HepG2 (cell line): ENCODE measurements around the gene SHMT1. TPM values are rescaled to one million over a fixed set of nuclear protein-coding genes. Genes with fewer than 3 reads are reported as not detected.

Experiments
- ATAC-seq: fragments of 200-7000 bp; cut with Tn5 transposase; 3 replicates; pipeline ENCODE4 v1.9.1; 2020; ENCODE audit warnings: mild to moderate bottlenecking, moderate library complexity
- BruUV-seq: library from RNA; stranded (reverse); fragments of 400-500 nt; replicated peaks from 2 replicates; lab custom pipeline; 2021; lab: Mats Ljungman, UMichigan
- CTCF ChIA-PET: fragments of 300-600 bp; formaldehyde crosslinking; extraction: SDS; loops from one replicate; lab custom pipeline; 2021; ENCODE audit warnings: low total read pairs, inconsistent platforms, low intra/inter-chr PET ratio; lab: Yijun Ruan, JAX
- POLR2A ChIA-PET: fragments of 350-600 bp; sonication (Branson Sonifier 250); formaldehyde crosslinking; loops from one replicate; lab custom pipeline; 2020; ENCODE audit warnings: antibody characterized with exemption, inconsistent platforms; lab: Yijun Ruan, JAX
- DNase-seq: peaks from one replicate; pipeline ENCODE4 v3.0.0-alpha.2; 2015; ENCODE audit warnings: low spot score
- FAIRE-seq: peaks from 3 replicates; lab custom pipeline; 2011; peaks lifted over from hg19 to GRCh38; lab: Jason Lieb, UNC
- H2AFZ ChIP-seq: one replicate; pipeline ENCODE4 v1.6.1; 2011; ENCODE audit warnings: low read length, inconsistent platforms
- H3K27ac ChIP-seq: fragments of 300-600 bp; 3 replicates; pipeline ENCODE4 v1.8.0; 2011; ENCODE audit warnings: mixed run types, mild to moderate bottlenecking, mixed read lengths, low read length, inconsistent platforms; ENCODE audit not compliant: insufficient read depth; ENCODE audit errors: extremely low read length
- H3K27me3 ChIP-seq, 2 experiments: fragments of 200-600 bp in 1 of 2; 2 replicates in 1 of 2; 3 replicates in 1 of 2; pipeline versions ENCODE4 v1.6.0 to v1.8.0; 2011; ENCODE audit warnings: low read length in 2 of 2, mild to moderate bottlenecking in 2 of 2, moderate library complexity in 2 of 2, inconsistent platforms in 1 of 2; ENCODE audit not compliant: insufficient read depth in 2 of 2, control insufficient read depth in 1 of 2
- H3K36me3 ChIP-seq, 2 experiments: fragments of 200-600 bp in 1 of 2; replicated peaks in 1 of 2; 2 replicates in 1 of 2; 3 replicates in 1 of 2; pipeline versions ENCODE4 v1.5.1 to v1.8.0; 2011; ENCODE audit warnings: low read length in 2 of 2, inconsistent platforms in 1 of 2; ENCODE audit not compliant: insufficient read depth in 2 of 2, control insufficient read depth in 1 of 2
- H3K4me1 ChIP-seq: 2 replicates; pipeline ENCODE4 v1.5.1; 2012; ENCODE audit warnings: low read length, inconsistent platforms; ENCODE audit not compliant: insufficient read depth
- H3K4me2 ChIP-seq: 2 replicates; pipeline ENCODE4 v1.6.0; 2011; ENCODE audit warnings: low read depth, low read length, inconsistent platforms
- H3K4me3 ChIP-seq, 3 experiments: fragments of 200-600 bp in 1 of 3; sonication (generic), shearing (Covaris generic) in 1 of 3; replicated peaks in 1 of 3; 2 replicates each; pipeline ENCODE4 v1.5.1; 2011 to 2016; ENCODE audit warnings: low read length in 3 of 3, inconsistent platforms in 2 of 3, low read depth in 2 of 3, mild to moderate bottlenecking in 2 of 3, control low read depth in 1 of 3, mixed read lengths in 1 of 3; ENCODE audit not compliant: insufficient read depth in 1 of 3
- H3K79me2 ChIP-seq: one replicate; pipeline ENCODE4 v1.6.1; 2011; ENCODE audit warnings: low read length, inconsistent platforms; ENCODE audit not compliant: insufficient read depth
- H3K9ac ChIP-seq: 2 replicates; pipeline ENCODE4 v1.6.0; 2011; ENCODE audit warnings: mild to moderate bottlenecking, low read depth, low read length, inconsistent platforms; ENCODE audit not compliant: insufficient read depth
- H3K9me3 ChIP-seq: 2 replicates; pipeline ENCODE4 v1.5.1; 2012; ENCODE audit warnings: mild to moderate bottlenecking, low read length
- H4K20me1 ChIP-seq: 2 replicates; pipeline ENCODE4 v1.6.0; 2011; ENCODE audit warnings: inconsistent platforms, mild to moderate bottlenecking, low read length, moderate library complexity; ENCODE audit not compliant: insufficient read depth
- BRD4 ChIP-seq: sonication (generic); formaldehyde crosslinking; IDR thresholded peaks from 2 replicates; pipeline ENCODE4 v1.4.0; 2020; ENCODE audit warnings: missing genetic modification reagents
- JUND ChIP-seq: sonication (generic); formaldehyde crosslinking; IDR thresholded peaks from 2 replicates; pipeline ENCODE4 v1.8.0; 2022; ENCODE audit warnings: mild to moderate bottlenecking, missing genetic modification reagents
- LCORL ChIP-seq, 2 experiments: fragments of 450-650 bp in 1 of 2; sonication (generic) in 1 of 2; formaldehyde crosslinking in 1 of 2; IDR thresholded peaks; 2 replicates each; pipeline versions ENCODE4 v1.5.0 to v1.6.1; 2017 to 2020; ENCODE audit warnings: antibody characterized with exemption in 1 of 2, missing genetic modification reagents in 1 of 2
- MAF1 ChIP-seq: sonication (generic); formaldehyde crosslinking; IDR thresholded peaks from 2 replicates; pipeline ENCODE4 v1.5.0; 2020; ENCODE audit warnings: missing genetic modification reagents, borderline replicate concordance
- NCOA1 ChIP-seq: sonication (generic); formaldehyde crosslinking; IDR thresholded peaks from 2 replicates; pipeline ENCODE4 v1.9.0; 2021; ENCODE audit warnings: missing genetic modification reagents
- RFX3 ChIP-seq: IDR thresholded peaks from 2 replicates; pipeline ENCODE4 v1.6.1; 2016; ENCODE audit warnings: missing biosample characterization, missing genetic modification reagents
- SUZ12 ChIP-seq: fragments of 150-350 bp; IDR thresholded peaks from 2 replicates; pipeline ENCODE4 v1.6.1; 2014; ENCODE audit warnings: low read depth, low read length
- U2AF1 ChIP-seq: fragments of 200-400 bp; formaldehyde crosslinking; optimal IDR thresholded peaks from 2 replicates; pipeline ENCODE3; 2017; ENCODE audit warnings: mild to moderate bottlenecking, low read depth, low read length
- ZMAT3 ChIP-seq: sonication (generic); formaldehyde crosslinking; conservative IDR thresholded peaks from 2 replicates; pipeline ENCODE4 v1.7.0; 2021; ENCODE audit warnings: missing genetic modification reagents
- ZNF230 ChIP-seq: sonication (generic); formaldehyde crosslinking; IDR thresholded peaks from 2 replicates; pipeline ENCODE4 v1.4.0; 2020; ENCODE audit warnings: mild to moderate bottlenecking, missing genetic modification reagents
- ZNF282 ChIP-seq: fragments of 450-650 bp; IDR thresholded peaks from 2 replicates; pipeline ENCODE4 v1.6.1; 2018; ENCODE audit not compliant: partially characterized antibody
- ZNF562 ChIP-seq: sonication (generic); formaldehyde crosslinking; IDR thresholded peaks from 2 replicates; pipeline ENCODE4 v1.8.0; 2022; ENCODE audit warnings: missing genetic modification reagents, borderline replicate concordance
- ZNF816 ChIP-seq: sonication (generic); formaldehyde crosslinking; IDR thresholded peaks from 2 replicates; pipeline ENCODE4 v1.8.0; 2022; ENCODE audit warnings: missing genetic modification reagents, mild to moderate bottlenecking, borderline replicate concordance
- WGBS: methylation state at CpG from one replicate; pipeline ENCODE4 v1.1.6; 2017; ENCODE audit warnings: low lambda C conversion rate; 5-methylcytosine and 5-hydroxymethylcytosine counted together
- in situ Hi-C: cut with HindIII; loops from 2 replicates; pipeline ENCODE4 v1.10.0; 2017; ENCODE audit warnings: low pct_unique_long_range_greater_than_20kb; ENCODE audit not compliant: extremely low pct_ligation_motif_present
- intact Hi-C: fragments of 100-400 bp; cut with micrococcal nuclease; formaldehyde crosslinking; loops from one replicate; pipeline ENCODE4 v1.10.0; 2022; ENCODE audit not compliant: unreplicated experiment
- polyA plus RNA-seq, 8 experiments: library from polyadenylated mRNA; depleted of rRNA in 3 of 8; stranded (reverse) in 7 of 8; unstranded in 1 of 8; fragments of >200 nt; fragmentation: Illumina TruSeq in 4 of 8; extraction: Trizol in 4 of 8; gene quantifications; 2 replicates each; pipeline versions ENCODE4 v1.2.1 to v1.2.3, GENCODE V29; 2011 to 2016; ENCODE audit warnings: low read depth in 4 of 8, missing spikeins in 1 of 8, mixed read lengths in 1 of 8; ENCODE audit not compliant: insufficient read depth in 1 of 8
- total RNA-seq, 5 experiments: library from RNA; depleted of rRNA; stranded (reverse); fragments of >200 nt; fragmentation: Illumina TruSeq; extraction: Trizol; gene quantifications; 2 replicates each; pipeline ENCODE4 v1.2.3, GENCODE V29; 2016; ENCODE audit warnings: low read depth in 1 of 5
- TF ChIP-seq, protein P1 (sequence below): sonication (generic); formaldehyde crosslinking; IDR thresholded peaks from 2 replicates; pipeline ENCODE4 v1.4.0; 2020; ENCODE audit warnings: missing genetic modification reagents, borderline replicate concordance
- TF ChIP-seq, protein P2 (sequence below): sonication (generic); formaldehyde crosslinking; IDR thresholded peaks from 2 replicates; pipeline ENCODE4 v1.5.1; 2020; ENCODE audit warnings: missing genetic modification reagents, mild to moderate bottlenecking, borderline replicate concordance
- TF ChIP-seq, protein P3 (sequence below): sonication (generic); formaldehyde crosslinking; conservative IDR thresholded peaks from 2 replicates; pipeline ENCODE4 v1.5.0; 2020; ENCODE audit warnings: missing genetic modification reagents
- TF ChIP-seq, protein P4 (sequence below): sonication (generic); formaldehyde crosslinking; IDR thresholded peaks from 2 replicates; pipeline ENCODE4 v1.4.0; 2020; ENCODE audit warnings: missing genetic modification reagents

The SHMT1 gene
- total and polyA plus RNA-seq, 2 of the 13 experiments (the other 11 are each of a cell fraction or from before 2014, with no cell fraction given), result 21.3 to 48.8 TPM

DNA sequence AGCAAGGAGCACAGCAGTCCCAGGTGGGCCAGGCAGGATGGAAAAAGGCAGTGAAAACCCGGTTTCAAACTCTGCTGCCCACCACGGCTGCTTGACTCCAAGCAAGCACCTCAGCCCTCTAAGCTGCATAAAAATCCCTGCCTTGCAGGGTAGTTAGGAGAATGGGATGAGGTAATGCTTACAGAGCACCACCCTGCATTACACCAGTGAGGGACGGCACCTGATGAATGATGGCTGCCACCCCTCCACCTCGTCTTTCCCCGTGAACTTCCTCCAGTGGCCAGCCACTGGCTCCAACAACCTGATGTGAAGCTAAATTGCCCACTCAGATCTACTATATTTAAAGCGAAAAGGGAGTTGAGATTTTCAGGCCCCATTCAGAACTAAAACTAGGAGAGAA lies 81.6 kb downstream of the SHMT1 start:
- 92% methylated on average over 6 of the region's 6 CpGs for WGBS
- H3K27me3 ChIP-seq, result no peaks in the 10 kb centered on the region
- no peak overlapping the region for H2AFZ ChIP-seq
- TF ChIP-seq ZNF230 (CRISPR knock-in tag) (no peak), ZNF562 (no peak), U2AF1 (no peak), MAF1 (CRISPR knock-in tag) (no peak), BRD4 (no peak), ZNF282 (no peak), ZNF816 (CRISPR knock-in tag) (no peak), RFX3 (CRISPR knock-in tag) (no peak), ZMAT3 (CRISPR knock-in tag) (no peak), LCORL (IDR thresholded peaks at IDR 0.05) (no peak), LCORL (CRISPR knock-in tag; IDR thresholded peaks at IDR 0.05) (no peak), SUZ12 (no peak), NCOA1 (no peak), JUND (no peak)
- TF ChIP-seq, protein P1, sequence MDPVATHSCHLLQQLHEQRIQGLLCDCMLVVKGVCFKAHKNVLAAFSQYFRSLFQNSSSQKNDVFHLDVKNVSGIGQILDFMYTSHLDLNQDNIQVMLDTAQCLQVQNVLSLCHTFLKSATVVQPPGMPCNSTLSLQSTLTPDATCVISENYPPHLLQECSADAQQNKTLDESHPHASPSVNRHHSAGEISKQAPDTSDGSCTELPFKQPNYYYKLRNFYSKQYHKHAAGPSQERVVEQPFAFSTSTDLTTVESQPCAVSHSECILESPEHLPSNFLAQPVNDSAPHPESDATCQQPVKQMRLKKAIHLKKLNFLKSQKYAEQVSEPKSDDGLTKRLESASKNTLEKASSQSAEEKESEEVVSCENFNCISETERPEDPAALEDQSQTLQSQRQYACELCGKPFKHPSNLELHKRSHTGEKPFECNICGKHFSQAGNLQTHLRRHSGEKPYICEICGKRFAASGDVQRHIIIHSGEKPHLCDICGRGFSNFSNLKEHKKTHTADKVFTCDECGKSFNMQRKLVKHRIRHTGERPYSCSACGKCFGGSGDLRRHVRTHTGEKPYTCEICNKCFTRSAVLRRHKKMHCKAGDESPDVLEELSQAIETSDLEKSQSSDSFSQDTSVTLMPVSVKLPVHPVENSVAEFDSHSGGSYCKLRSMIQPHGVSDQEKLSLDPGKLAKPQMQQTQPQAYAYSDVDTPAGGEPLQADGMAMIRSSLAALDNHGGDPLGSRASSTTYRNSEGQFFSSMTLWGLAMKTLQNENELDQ, result no peak
- TF ChIP-seq, protein P2, sequence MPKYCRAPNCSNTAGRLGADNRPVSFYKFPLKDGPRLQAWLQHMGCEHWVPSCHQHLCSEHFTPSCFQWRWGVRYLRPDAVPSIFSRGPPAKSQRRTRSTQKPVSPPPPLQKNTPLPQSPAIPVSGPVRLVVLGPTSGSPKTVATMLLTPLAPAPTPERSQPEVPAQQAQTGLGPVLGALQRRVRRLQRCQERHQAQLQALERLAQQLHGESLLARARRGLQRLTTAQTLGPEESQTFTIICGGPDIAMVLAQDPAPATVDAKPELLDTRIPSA, result no peak
- TF ChIP-seq, protein P3, sequence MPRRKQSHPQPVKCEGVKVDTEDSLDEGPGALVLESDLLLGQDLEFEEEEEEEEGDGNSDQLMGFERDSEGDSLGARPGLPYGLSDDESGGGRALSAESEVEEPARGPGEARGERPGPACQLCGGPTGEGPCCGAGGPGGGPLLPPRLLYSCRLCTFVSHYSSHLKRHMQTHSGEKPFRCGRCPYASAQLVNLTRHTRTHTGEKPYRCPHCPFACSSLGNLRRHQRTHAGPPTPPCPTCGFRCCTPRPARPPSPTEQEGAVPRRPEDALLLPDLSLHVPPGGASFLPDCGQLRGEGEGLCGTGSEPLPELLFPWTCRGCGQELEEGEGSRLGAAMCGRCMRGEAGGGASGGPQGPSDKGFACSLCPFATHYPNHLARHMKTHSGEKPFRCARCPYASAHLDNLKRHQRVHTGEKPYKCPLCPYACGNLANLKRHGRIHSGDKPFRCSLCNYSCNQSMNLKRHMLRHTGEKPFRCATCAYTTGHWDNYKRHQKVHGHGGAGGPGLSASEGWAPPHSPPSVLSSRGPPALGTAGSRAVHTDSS (CRISPR knock-in tag), result no peak
- TF ChIP-seq, protein P4, sequence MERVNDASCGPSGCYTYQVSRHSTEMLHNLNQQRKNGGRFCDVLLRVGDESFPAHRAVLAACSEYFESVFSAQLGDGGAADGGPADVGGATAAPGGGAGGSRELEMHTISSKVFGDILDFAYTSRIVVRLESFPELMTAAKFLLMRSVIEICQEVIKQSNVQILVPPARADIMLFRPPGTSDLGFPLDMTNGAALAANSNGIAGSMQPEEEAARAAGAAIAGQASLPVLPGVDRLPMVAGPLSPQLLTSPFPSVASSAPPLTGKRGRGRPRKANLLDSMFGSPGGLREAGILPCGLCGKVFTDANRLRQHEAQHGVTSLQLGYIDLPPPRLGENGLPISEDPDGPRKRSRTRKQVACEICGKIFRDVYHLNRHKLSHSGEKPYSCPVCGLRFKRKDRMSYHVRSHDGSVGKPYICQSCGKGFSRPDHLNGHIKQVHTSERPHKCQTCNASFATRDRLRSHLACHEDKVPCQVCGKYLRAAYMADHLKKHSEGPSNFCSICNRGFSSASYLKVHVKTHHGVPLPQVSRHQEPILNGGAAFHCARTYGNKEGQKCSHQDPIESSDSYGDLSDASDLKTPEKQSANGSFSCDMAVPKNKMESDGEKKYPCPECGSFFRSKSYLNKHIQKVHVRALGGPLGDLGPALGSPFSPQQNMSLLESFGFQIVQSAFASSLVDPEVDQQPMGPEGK (CRISPR knock-in tag), result no peak
- FAIRE-seq, result no peak
- ChIA-PET POLR2A (no interaction called here), CTCF (no interaction called here)
- DNase-seq, result no peak
- no TSS peak for BruUV-seq
- intact Hi-C loops (no loop called here), in situ Hi-C loops (no loop called here)
- no peaks in the 10 kb centered on the region for H4K20me1 ChIP-seq
- H3K4me2 ChIP-seq, result no peak overlapping the region
- H3K4me3 ChIP-seq, result no peak overlapping the region
- no peak for ATAC-seq
- H3K27ac ChIP-seq, result no peak overlapping the region
- no peaks in the 10 kb centered on the region for H3K9me3 ChIP-seq
- no peaks in the 10 kb centered on the region for H3K4me1 ChIP-seq
- no peaks in the 10 kb centered on the region for H3K79me2 ChIP-seq
- H3K9ac ChIP-seq, result no peak overlapping the region
- peaks cover 40 to 75% of the 10 kb centered on the region in 2 experiments for H3K36me3 ChIP-seq
